H9 (cell line): ENCODE results near the gene GAL3ST1. TPM values are rescaled to one million over a fixed set of nuclear protein-coding genes. Genes with fewer than 3 reads are reported as not detected.

Source experiments
- DNase-seq: peaks from one replicate; pipeline ENCODE4 v3.0.0-alpha.2; 2017
- H2AFZ ChIP-seq: one replicate; pipeline ENCODE4 v1.6.1; 2013; ENCODE audit warnings: mild to moderate bottlenecking, low read length, control low read depth, moderate library complexity
- H2AK5ac ChIP-seq: 2 replicates; pipeline ENCODE4 v1.6.1; 2013; ENCODE audit warnings: low read length, control low read depth, mixed read lengths; ENCODE audit not compliant: insufficient read length
- H2BK120ac ChIP-seq: one replicate; pipeline ENCODE4 v1.6.1; 2013; ENCODE audit warnings: low read depth, mild to moderate bottlenecking, low read length, control low read depth, inconsistent platforms; ENCODE audit not compliant: poor library complexity, severe bottlenecking
- H2BK12ac ChIP-seq: 2 replicates; pipeline ENCODE4 v1.6.1; 2013; ENCODE audit warnings: low read length, control low read depth, mixed read lengths, low read depth; ENCODE audit not compliant: insufficient read length
- H2BK15ac ChIP-seq: 2 replicates; pipeline ENCODE4 v1.6.1; 2013; ENCODE audit warnings: low read depth, low read length, control low read depth
- H2BK20ac ChIP-seq: one replicate; pipeline ENCODE4 v1.6.1; 2013; ENCODE audit warnings: low read depth, mild to moderate bottlenecking, low read length, control low read depth, inconsistent platforms; ENCODE audit not compliant: poor library complexity, severe bottlenecking
- H2BK5ac ChIP-seq: 2 replicates; pipeline ENCODE4 v1.6.1; 2013; ENCODE audit warnings: low read length, control low read depth, mixed read lengths; ENCODE audit not compliant: insufficient read length
- H3K14ac ChIP-seq: 2 replicates; pipeline ENCODE4 v1.6.1; 2013; ENCODE audit warnings: low read length, control low read depth; ENCODE audit not compliant: insufficient read depth
- H3K18ac ChIP-seq: 2 replicates; pipeline ENCODE4 v1.6.1; 2013; ENCODE audit warnings: low read depth, mild to moderate bottlenecking, mixed read lengths, low read length, control low read depth; ENCODE audit not compliant: insufficient read length
- H3K23ac ChIP-seq: 2 replicates; pipeline ENCODE4 v1.6.1; 2013; ENCODE audit warnings: low read length, control low read depth, mixed read lengths, low read depth; ENCODE audit not compliant: insufficient read length
- H3K23me2 ChIP-seq: 2 replicates; pipeline ENCODE4 v1.6.1; 2013; ENCODE audit warnings: low read depth, mild to moderate bottlenecking, mixed read lengths, low read length, control low read depth; ENCODE audit not compliant: insufficient read length, poor library complexity, severe bottlenecking
- H3K27ac ChIP-seq: 2 replicates; pipeline ENCODE4 v1.5.1; 2013; ENCODE audit warnings: low read length, control low read depth, mixed read lengths, low read depth; ENCODE audit not compliant: insufficient read length
- H3K27me3 ChIP-seq: 2 replicates; pipeline ENCODE4 v1.6.1; 2013; ENCODE audit warnings: low read length, control low read depth, inconsistent platforms; ENCODE audit not compliant: insufficient read depth
- H3K4ac ChIP-seq: 2 replicates; pipeline ENCODE4 v1.6.1; 2013; ENCODE audit warnings: low read depth, mild to moderate bottlenecking, control low read depth, inconsistent platforms, low read length, moderate library complexity
- H3K4me1 ChIP-seq: 2 replicates; pipeline ENCODE4 v1.6.1; 2013; ENCODE audit warnings: low read length, control low read depth, inconsistent platforms; ENCODE audit not compliant: insufficient read depth
- H3K4me2 ChIP-seq: 2 replicates; pipeline ENCODE4 v1.6.1; 2013; ENCODE audit warnings: low read length, control low read depth, mixed read lengths; ENCODE audit not compliant: insufficient read length, insufficient read depth
- H3K56ac ChIP-seq: 2 replicates; pipeline ENCODE4 v1.6.1; 2013; ENCODE audit warnings: low read depth, mild to moderate bottlenecking, mixed read lengths, low read length, control low read depth; ENCODE audit not compliant: insufficient read length
- H3K79me1 ChIP-seq: 2 replicates; pipeline ENCODE4 v1.6.1; 2013; ENCODE audit warnings: low read depth, mild to moderate bottlenecking, moderate library complexity, low read length, control low read depth, inconsistent platforms; ENCODE audit not compliant: insufficient read depth, poor library complexity, severe bottlenecking
- H3K79me2 ChIP-seq: 2 replicates; pipeline ENCODE4 v1.6.1; 2013; ENCODE audit warnings: low read length, control low read depth, inconsistent platforms; ENCODE audit not compliant: insufficient read depth
- H3K9ac ChIP-seq: 2 replicates; pipeline ENCODE4 v1.6.1; 2013; ENCODE audit warnings: low read length, control low read depth, mixed read lengths; ENCODE audit not compliant: insufficient read length; ENCODE audit errors: extremely low read depth
- H3K9me3 ChIP-seq: one replicate; pipeline ENCODE4 v1.6.1; 2013; ENCODE audit warnings: low read depth, low read length, inconsistent platforms; ENCODE audit not compliant: control insufficient read depth
- H3T11ph ChIP-seq: one replicate; pipeline ENCODE4 v1.6.1; 2013; ENCODE audit warnings: mild to moderate bottlenecking, low read length, control low read depth, inconsistent platforms
- H4K20me1 ChIP-seq: one replicate; pipeline ENCODE4 v1.6.1; 2013; ENCODE audit not compliant: control insufficient read depth, insufficient read length, insufficient read depth
- H4K5ac ChIP-seq: 2 replicates; pipeline ENCODE4 v1.6.1; 2013; ENCODE audit warnings: low read depth, mild to moderate bottlenecking, mixed read lengths, low read length, control low read depth; ENCODE audit not compliant: insufficient read length
- H4K8ac ChIP-seq: replicated peaks from 2 replicates; pipeline ENCODE4 v1.6.1; 2013; ENCODE audit warnings: low read length, control low read depth, mixed read lengths, low read depth; ENCODE audit not compliant: insufficient read length
- H4K91ac ChIP-seq: 2 replicates; pipeline ENCODE4 v1.6.1; 2013; ENCODE audit warnings: low read depth, mild to moderate bottlenecking, moderate library complexity, mixed read lengths, low read length, control low read depth; ENCODE audit not compliant: insufficient read length
- H3K27ac Mint-ChIP-seq, 3 experiments: 2 replicates in 2 of 3; 3 replicates in 1 of 3; pipeline ENCODE4 v1.8.0; 2020 to 2021; ENCODE audit warnings: mixed read lengths in 3 of 3, mild to moderate bottlenecking in 1 of 3, moderate library complexity in 1 of 3
- H3K27me3 Mint-ChIP-seq: 2 replicates; pipeline ENCODE4 v1.8.0; 2021; ENCODE audit warnings: low read depth, mild to moderate bottlenecking, moderate library complexity, mixed read lengths
- H3K36me3 Mint-ChIP-seq, 3 experiments: 2 replicates in 2 of 3; 3 replicates in 1 of 3; pipeline ENCODE4 v1.8.0; 2020 to 2021; ENCODE audit warnings: low read depth in 3 of 3, mixed read lengths in 3 of 3; ENCODE audit not compliant: insufficient read depth in 1 of 3
- H3K4me1 Mint-ChIP-seq, 2 experiments: 2 replicates each; pipeline ENCODE4 v1.8.0; 2020; ENCODE audit warnings: mixed read lengths in 2 of 2
- H3K4me3 Mint-ChIP-seq, 2 experiments: 2 replicates in 1 of 2; 3 replicates in 1 of 2; pipeline ENCODE4 v1.8.0; 2020 to 2021; ENCODE audit warnings: mild to moderate bottlenecking in 2 of 2, mixed read lengths in 2 of 2, moderate library complexity in 1 of 2
- H3K9me3 Mint-ChIP-seq, 2 experiments: 2 replicates in 1 of 2; 3 replicates in 1 of 2; pipeline ENCODE4 v1.8.0; 2020; ENCODE audit warnings: mild to moderate bottlenecking in 2 of 2, mixed read lengths in 2 of 2, moderate library complexity in 1 of 2
- WGBS: extraction: QIAGEN DNeasy Blood & Tissue Kit; methylation state at CpG from one replicate; pipeline ENCODE4 v1.1.7; 2013; ENCODE audit warnings: missing lambda C conversion rate, low lambda C conversion rate, mixed read lengths; ENCODE audit not compliant: insufficient read length; ENCODE audit errors: extremely low coverage; 5-methylcytosine and 5-hydroxymethylcytosine counted together
- total RNA-seq: library from RNA; stranded (reverse); gene quantifications from 2 replicates; pipeline ENCODE4 v1.2.1, GENCODE V29; 2021
- TF ChIP-seq, protein P1 (sequence below): fragments of 200-600 bp; sonication (generic); conservative IDR thresholded peaks from 3 replicates; pipeline ENCODE4 v1.8.0; 2021; ENCODE audit warnings: antibody characterized with exemption, mild to moderate bottlenecking

Gene GAL3ST1
- total RNA-seq, 1 experiment from 2014 or later = 5.1 TPM

DNA sequence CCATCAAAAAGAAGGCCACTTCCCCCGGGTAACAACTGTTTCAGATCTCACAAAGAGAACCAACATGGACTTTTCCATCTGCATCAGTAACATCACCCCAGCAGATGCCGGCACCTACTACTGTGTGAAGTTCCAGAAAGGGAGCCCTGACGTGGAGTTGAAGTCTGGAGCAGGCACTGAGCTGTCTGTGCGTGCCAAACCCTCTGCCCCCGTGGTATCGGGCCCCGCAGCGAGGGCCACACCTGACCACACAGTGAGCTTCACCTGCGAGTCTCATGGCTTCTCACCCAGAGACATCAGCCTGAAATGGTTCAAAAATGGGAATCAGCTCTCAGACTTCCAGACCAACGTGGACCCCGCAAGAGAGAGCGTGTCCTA, 31.7 kb downstream of the GAL3ST1 start:
- Histone ChIP-seq H3K4ac (no peak overlapping the region), H2BK15ac (no peak overlapping the region), H3K27me3 (no peaks in the 10 kb centered on the region; the same call in 1 of the 2 replicates), H3K23ac (no peak overlapping the region), H4K20me1 (no peaks in the 10 kb centered on the region), H3K9me3 (no peaks in the 10 kb centered on the region), H3T11ph (no peak overlapping the region), H2BK12ac (no peak overlapping the region), H3K4me1 (no peaks in the 10 kb centered on the region; the same call in 1 of the 2 replicates), H3K18ac (no peak overlapping the region), H3K4me2 (peak overlapping the region; percentile 15), H3K79me1 (no peaks in the 10 kb centered on the region), H2AFZ (no peak overlapping the region), H3K23me2 (no peaks in the 10 kb centered on the region), H3K14ac (no peak overlapping the region), H2AK5ac (no peak overlapping the region), H3K79me2 (no peaks in the 10 kb centered on the region), H4K8ac (no peak overlapping the region), H3K56ac (no peak overlapping the region), H4K5ac (no peak overlapping the region), H2BK20ac (no peak overlapping the region), H3K9ac (no peak overlapping the region), H2BK120ac (no peak overlapping the region), H2BK5ac (no peak overlapping the region), H3K27ac (no peak overlapping the region), H4K91ac (no peak overlapping the region)
- Mint-ChIP-seq H3K27me3 (peaks cover 32% of the 10 kb centered on the region), H3K36me3 (peaks cover 0 to 2% (median 0%) of the 10 kb centered on the region in 3 experiments; a peak in 2 of 7 replicates), H3K4me1 (peaks cover 6 to 19% of the 10 kb centered on the region in 2 experiments), H3K27ac (peak overlapping the region in 1 of 3 experiments; percentile 85; a peak in 1 of 7 replicates), H3K9me3 (no peaks in the 10 kb centered on the region), H3K4me3 (peak overlapping the region; percentile 47 to 77)
- DNase-seq = no peak
- TF ChIP-seq, protein P1, sequence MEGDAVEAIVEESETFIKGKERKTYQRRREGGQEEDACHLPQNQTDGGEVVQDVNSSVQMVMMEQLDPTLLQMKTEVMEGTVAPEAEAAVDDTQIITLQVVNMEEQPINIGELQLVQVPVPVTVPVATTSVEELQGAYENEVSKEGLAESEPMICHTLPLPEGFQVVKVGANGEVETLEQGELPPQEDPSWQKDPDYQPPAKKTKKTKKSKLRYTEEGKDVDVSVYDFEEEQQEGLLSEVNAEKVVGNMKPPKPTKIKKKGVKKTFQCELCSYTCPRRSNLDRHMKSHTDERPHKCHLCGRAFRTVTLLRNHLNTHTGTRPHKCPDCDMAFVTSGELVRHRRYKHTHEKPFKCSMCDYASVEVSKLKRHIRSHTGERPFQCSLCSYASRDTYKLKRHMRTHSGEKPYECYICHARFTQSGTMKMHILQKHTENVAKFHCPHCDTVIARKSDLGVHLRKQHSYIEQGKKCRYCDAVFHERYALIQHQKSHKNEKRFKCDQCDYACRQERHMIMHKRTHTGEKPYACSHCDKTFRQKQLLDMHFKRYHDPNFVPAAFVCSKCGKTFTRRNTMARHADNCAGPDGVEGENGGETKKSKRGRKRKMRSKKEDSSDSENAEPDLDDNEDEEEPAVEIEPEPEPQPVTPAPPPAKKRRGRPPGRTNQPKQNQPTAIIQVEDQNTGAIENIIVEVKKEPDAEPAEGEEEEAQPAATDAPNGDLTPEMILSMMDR = no peak
- WGBS = no CpG with 5 or more reads among the region's 12 CpGs
